GM23338 (cell line): Measurements from ENCODE around the gene ENOX1. TPM values are rescaled to one million over a fixed set of nuclear protein-coding genes. Genes with fewer than 3 reads are reported as not detected.

Experiments used
- ATAC-seq: fragments of 200-7000 bp; cut with Tn5 transposase; 3 replicates; pipeline ENCODE4 v1.9.1; 2020
- DNase-seq: peaks from one replicate; pipeline ENCODE4 v3.0.0-alpha.2; 2015; ENCODE audit warnings: low spot score
- H2AFZ ChIP-seq: fragments of 200-600 bp; sonication (generic); 2 replicates; pipeline ENCODE4 v1.8.0; 2016; ENCODE audit warnings: antibody characterized with exemption, mild to moderate bottlenecking, moderate library complexity
- H3F3A ChIP-seq: fragments of 200-600 bp; sonication (generic); replicated peaks from 2 replicates; pipeline ENCODE4 v1.8.0; 2017; ENCODE audit warnings: antibody characterized with exemption, mixed run types, low read depth
- H3K27ac ChIP-seq: fragments of 200-600 bp; sonication (generic); 2 replicates; pipeline ENCODE4 v1.6.1; 2016; ENCODE audit warnings: low read depth
- H3K27me3 ChIP-seq: fragments of 200-600 bp; sonication (generic); 2 replicates; pipeline ENCODE4 v1.8.0; 2016; ENCODE audit warnings: mild to moderate bottlenecking, mixed run types, moderate library complexity; ENCODE audit not compliant: insufficient read depth
- H3K36me3 ChIP-seq: fragments of 200-600 bp; sonication (generic); 2 replicates; pipeline ENCODE4 v1.8.0; 2016; ENCODE audit warnings: mild to moderate bottlenecking; ENCODE audit not compliant: insufficient read depth
- H3K4me1 ChIP-seq: fragments of 200-600 bp; sonication (generic); 2 replicates; pipeline ENCODE4 v1.8.0; 2016; ENCODE audit warnings: mild to moderate bottlenecking, moderate library complexity; ENCODE audit not compliant: insufficient read depth
- H3K4me2 ChIP-seq: fragments of 200-600 bp; sonication (generic); 2 replicates; pipeline ENCODE4 v1.7.1; 2017; ENCODE audit warnings: mixed run types
- H3K4me3 ChIP-seq: fragments of 200-600 bp; sonication (generic); 2 replicates; pipeline ENCODE4 v1.6.1; 2016; ENCODE audit warnings: mixed run types
- H3K79me2 ChIP-seq: fragments of 200-600 bp; sonication (generic); replicated peaks from 2 replicates; pipeline ENCODE4 v1.8.0; 2017; ENCODE audit warnings: mild to moderate bottlenecking; ENCODE audit not compliant: insufficient read depth
- H3K9me2 ChIP-seq: fragments of 200-600 bp; sonication (generic); 2 replicates; pipeline ENCODE4 v1.8.0; 2017; ENCODE audit not compliant: insufficient read depth
- H4K20me1 ChIP-seq: fragments of 200-600 bp; sonication (generic); replicated peaks from 2 replicates; pipeline ENCODE4 v1.8.0; 2017; ENCODE audit warnings: mild to moderate bottlenecking; ENCODE audit not compliant: insufficient read depth
- H3K27ac Mint-ChIP-seq: 2 replicates; pipeline ENCODE4 v1.8.0; 2020; ENCODE audit warnings: inconsistent platforms, mild to moderate bottlenecking, moderate library complexity, mixed read lengths
- H3K27me3 Mint-ChIP-seq: 3 replicates; pipeline ENCODE4 v1.8.0; 2022; ENCODE audit warnings: low read depth, mild to moderate bottlenecking, moderate library complexity, mixed read lengths, inconsistent platforms; ENCODE audit not compliant: insufficient read depth, poor library complexity
- H3K36me3 Mint-ChIP-seq: 3 replicates; pipeline ENCODE4 v1.8.0; 2021; ENCODE audit warnings: low read depth, mild to moderate bottlenecking, inconsistent platforms, moderate library complexity, mixed read lengths
- H3K4me1 Mint-ChIP-seq: 3 replicates; pipeline ENCODE4 v1.8.0; 2020; ENCODE audit warnings: mild to moderate bottlenecking, inconsistent platforms, mixed read lengths
- H3K4me3 Mint-ChIP-seq: 3 replicates; pipeline ENCODE4 v1.8.0; 2021; ENCODE audit warnings: moderate library complexity, mild to moderate bottlenecking, inconsistent platforms, mixed read lengths
- H3K9me3 Mint-ChIP-seq: 3 replicates; pipeline ENCODE4 v1.8.0; 2020; ENCODE audit warnings: moderate library complexity, mild to moderate bottlenecking, inconsistent platforms, mixed read lengths
- CTCF ChIP-seq, 2 experiments: fragments of 200-600 bp in 1 of 2; sonication (generic) in 1 of 2; conservative IDR thresholded peaks; 2 replicates each; pipeline versions ENCODE4 v1.5.1 to v1.6.1; 2016 to 2017; ENCODE audit warnings: antibody characterized with exemption in 2 of 2, low read depth in 2 of 2, mild to moderate bottlenecking in 2 of 2, moderate library complexity in 1 of 2
- EZH2 ChIP-seq: fragments of 200-600 bp; sonication (generic); IDR thresholded peaks from one replicate; pipeline ENCODE4 v1.8.0; 2017; ENCODE audit warnings: antibody characterized with exemption, mild to moderate bottlenecking, low read depth; ENCODE audit not compliant: unreplicated experiment
- EZH2phosphoT487 ChIP-seq: fragments of 200-600 bp; sonication (generic); IDR thresholded peaks from one replicate; pipeline ENCODE4 v1.8.1; 2018; ENCODE audit warnings: antibody characterized with exemption; ENCODE audit not compliant: unreplicated experiment
- NANOG ChIP-seq: IDR thresholded peaks from 2 replicates; pipeline ENCODE4 v1.6.1; 2016; ENCODE audit warnings: antibody characterized with exemption, borderline replicate concordance
- POLR2AphosphoS5 ChIP-seq: IDR thresholded peaks from 2 replicates; pipeline ENCODE4 v1.6.1; 2016; ENCODE audit warnings: antibody characterized with exemption, low read depth
- STAT1 ChIP-seq: IDR thresholded peaks from one replicate; pipeline ENCODE4 v1.6.1; 2016; ENCODE audit warnings: antibody characterized with exemption; ENCODE audit not compliant: unreplicated experiment
- ZNF114 ChIP-seq: fragments of 250-450 bp; sonication (Bioruptor Pico); IDR thresholded peaks from 2 replicates; pipeline ENCODE4 v1.5.0; 2020; ENCODE audit warnings: mild to moderate bottlenecking, moderate library complexity
- ZNF331 ChIP-seq: fragments of 250-450 bp; sonication (Bioruptor Pico); IDR thresholded peaks from 2 replicates; pipeline ENCODE4 v1.5.0; 2020; ENCODE audit warnings: low read depth, mild to moderate bottlenecking, moderate library complexity
- ZNF462 ChIP-seq: fragments of 250-450 bp; sonication (Bioruptor Pico); IDR thresholded peaks from 2 replicates; pipeline ENCODE4 v1.5.0; 2020; ENCODE audit warnings: mild to moderate bottlenecking, moderate library complexity
- polyA plus RNA-seq: library from polyadenylated mRNA; unstranded; fragments of >200 nt; fragmentation: Nextera tagmentation; extraction: Ambion mirVana; gene quantifications from 2 replicates; pipeline ENCODE4 v1.2.1, GENCODE V29; 2016
- total RNA-seq: library from RNA; depleted of rRNA; stranded (reverse); fragments of >200 nt; shearing (Covaris generic); gene quantifications from 2 replicates; pipeline ENCODE4 v1.2.3, GENCODE V29; 2014
- TF ChIP-seq, protein P1 (sequence below): IDR thresholded peaks from one replicate; pipeline ENCODE4 v1.6.1; 2018; ENCODE audit warnings: antibody characterized with exemption; ENCODE audit not compliant: unreplicated experiment
- TF ChIP-seq, protein P2 (sequence below): IDR thresholded peaks from 2 replicates; pipeline ENCODE4 v1.6.1; 2016; ENCODE audit warnings: antibody characterized with exemption

The ENOX1 gene
- total and polyA plus RNA-seq, 2 experiments from 2014 or later = 0.66 to 0.81 TPM

- TF ChIP-seq, protein P1, sequence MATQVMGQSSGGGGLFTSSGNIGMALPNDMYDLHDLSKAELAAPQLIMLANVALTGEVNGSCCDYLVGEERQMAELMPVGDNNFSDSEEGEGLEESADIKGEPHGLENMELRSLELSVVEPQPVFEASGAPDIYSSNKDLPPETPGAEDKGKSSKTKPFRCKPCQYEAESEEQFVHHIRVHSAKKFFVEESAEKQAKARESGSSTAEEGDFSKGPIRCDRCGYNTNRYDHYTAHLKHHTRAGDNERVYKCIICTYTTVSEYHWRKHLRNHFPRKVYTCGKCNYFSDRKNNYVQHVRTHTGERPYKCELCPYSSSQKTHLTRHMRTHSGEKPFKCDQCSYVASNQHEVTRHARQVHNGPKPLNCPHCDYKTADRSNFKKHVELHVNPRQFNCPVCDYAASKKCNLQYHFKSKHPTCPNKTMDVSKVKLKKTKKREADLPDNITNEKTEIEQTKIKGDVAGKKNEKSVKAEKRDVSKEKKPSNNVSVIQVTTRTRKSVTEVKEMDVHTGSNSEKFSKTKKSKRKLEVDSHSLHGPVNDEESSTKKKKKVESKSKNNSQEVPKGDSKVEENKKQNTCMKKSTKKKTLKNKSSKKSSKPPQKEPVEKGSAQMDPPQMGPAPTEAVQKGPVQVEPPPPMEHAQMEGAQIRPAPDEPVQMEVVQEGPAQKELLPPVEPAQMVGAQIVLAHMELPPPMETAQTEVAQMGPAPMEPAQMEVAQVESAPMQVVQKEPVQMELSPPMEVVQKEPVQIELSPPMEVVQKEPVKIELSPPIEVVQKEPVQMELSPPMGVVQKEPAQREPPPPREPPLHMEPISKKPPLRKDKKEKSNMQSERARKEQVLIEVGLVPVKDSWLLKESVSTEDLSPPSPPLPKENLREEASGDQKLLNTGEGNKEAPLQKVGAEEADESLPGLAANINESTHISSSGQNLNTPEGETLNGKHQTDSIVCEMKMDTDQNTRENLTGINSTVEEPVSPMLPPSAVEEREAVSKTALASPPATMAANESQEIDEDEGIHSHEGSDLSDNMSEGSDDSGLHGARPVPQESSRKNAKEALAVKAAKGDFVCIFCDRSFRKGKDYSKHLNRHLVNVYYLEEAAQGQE = no peak
- no peak for TF ChIP-seq ZNF114 (CRISPR knock-in tag)
- no peak for TF ChIP-seq EZH2phosphoT487
- no peak for TF ChIP-seq STAT1
- no peak for TF ChIP-seq EZH2
- no peak for TF ChIP-seq ZNF331 (CRISPR knock-in tag)
- no peak for TF ChIP-seq CTCF (conservative IDR thresholded peaks at IDR 0.05; ENCODE audit: low read depth in 2 of 2)
- TF ChIP-seq, protein P2, sequence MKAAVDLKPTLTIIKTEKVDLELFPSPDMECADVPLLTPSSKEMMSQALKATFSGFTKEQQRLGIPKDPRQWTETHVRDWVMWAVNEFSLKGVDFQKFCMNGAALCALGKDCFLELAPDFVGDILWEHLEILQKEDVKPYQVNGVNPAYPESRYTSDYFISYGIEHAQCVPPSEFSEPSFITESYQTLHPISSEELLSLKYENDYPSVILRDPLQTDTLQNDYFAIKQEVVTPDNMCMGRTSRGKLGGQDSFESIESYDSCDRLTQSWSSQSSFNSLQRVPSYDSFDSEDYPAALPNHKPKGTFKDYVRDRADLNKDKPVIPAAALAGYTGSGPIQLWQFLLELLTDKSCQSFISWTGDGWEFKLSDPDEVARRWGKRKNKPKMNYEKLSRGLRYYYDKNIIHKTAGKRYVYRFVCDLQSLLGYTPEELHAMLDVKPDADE = no peak
- no peak for TF ChIP-seq NANOG
Observed at GRCh38 chr13:43694146-43694664, 92.6 kb downstream of the ENOX1 start (continued).

GRCh38 chr13:43693639-43694038 is 93.1 kb downstream of the ENOX1 start:
- Mint-ChIP-seq H3K9me3 (no peaks in the 10 kb centered on the region), H3K36me3 (no peaks in the 10 kb centered on the region), H3K27ac (no peak overlapping the region), H3K4me3 (no peak overlapping the region), H3K27me3 (peaks cover 5% of the 10 kb centered on the region), H3K4me1 (peaks cover 17% of the 10 kb centered on the region)
- ATAC-seq = peak; percentile 48
- 0 out of 2 replicates have a peak, but pooled peaks cover 4% of the 10 kb centered on the region for H3K27me3 ChIP-seq
- DNase-seq = no peak
- peak overlapping the region; percentile 21 for H3K4me3 ChIP-seq
- H3K4me1 ChIP-seq = peaks cover 21% of the 10 kb centered on the region
- H3K4me2 ChIP-seq = peak overlapping the region; percentile 50
- peaks cover 7% of the 10 kb centered on the region; the same call in 1 of the 2 replicates for H3K9me2 ChIP-seq
- no peaks in the 10 kb centered on the region for H4K20me1 ChIP-seq
- no peaks in the 10 kb centered on the region for H3K79me2 ChIP-seq
- H3F3A ChIP-seq = no peaks in the 10 kb centered on the region
- no peak overlapping the region for H3K27ac ChIP-seq
- no peaks in the 10 kb centered on the region for H3K36me3 ChIP-seq
- no peak overlapping the region for H2AFZ ChIP-seq
- TF ChIP-seq CTCF (conservative IDR thresholded peaks at IDR 0.05; ENCODE audit: low read depth in 2 of 2) (no peak), ZNF462 (no peak), POLR2AphosphoS5 (no peak)
